ENCODE measurements around the gene NUTM2F. TPM values are rescaled to one million over a fixed set of nuclear protein-coding genes. Genes with fewer than 3 reads are reported as not detected.
A peak's percentile ranks its signal among the peaks of the same experiment; 100 is the strongest.
"Not testable (repeated sequence)": the region's sequence is repeated elsewhere in the genome, so short reads cannot be mapped to it uniquely, and the experiment has no call there.

Gene NUTM2F
- total and polyA plus RNA-seq, 5 experiments from 2014 or later: not detected

DNA sequence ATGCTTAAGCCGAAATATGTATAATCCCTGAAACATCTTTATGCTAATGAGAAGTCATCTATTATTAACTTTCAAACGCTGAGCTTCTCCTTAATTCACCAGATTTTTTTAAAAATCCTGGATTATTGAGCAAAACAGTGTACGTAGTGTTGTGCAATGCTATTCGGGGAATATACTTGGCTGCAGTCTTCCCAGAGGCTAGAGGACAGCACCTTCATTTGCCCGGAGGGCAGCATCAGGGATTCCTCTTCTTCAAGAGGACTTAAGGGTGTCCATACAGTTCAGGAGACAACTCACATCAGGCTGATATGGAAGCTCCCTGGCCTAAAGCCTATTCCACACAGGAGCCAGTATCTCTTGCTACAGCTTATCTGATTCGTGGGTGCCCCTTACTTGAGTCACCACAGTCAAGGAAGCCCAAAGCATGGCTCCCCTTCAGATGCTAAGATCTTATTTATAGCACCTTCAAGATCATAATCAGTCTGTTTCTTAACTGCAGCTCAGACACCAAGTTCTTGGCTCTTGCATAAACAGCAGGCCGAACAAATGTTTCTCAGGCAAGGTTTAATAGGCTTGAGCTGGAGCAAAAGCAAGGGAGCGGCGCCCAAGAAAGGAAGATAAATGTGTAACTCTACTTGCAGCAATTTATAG is 29.4 kb downstream of the NUTM2F start:
- no peaks in the 10 kb centered on the region for H3K9me3 Mint-ChIP-seq
- peaks cover 0 to 52% (median 25%) of the 10 kb centered on the region in 3 donors for H3K36me3 Mint-ChIP-seq
- H3K27ac Mint-ChIP-seq: no peak overlapping the region
- no peak for DNase-seq
- POLR2A ChIA-PET: no interaction called here
- no peaks in the 10 kb centered on the region for H3K4me1 Mint-ChIP-seq
- no peak overlapping the region for H3K4me3 Mint-ChIP-seq
- H3K27me3 Mint-ChIP-seq: no peaks in the 10 kb centered on the region
- no peak for ATAC-seq

DNA sequence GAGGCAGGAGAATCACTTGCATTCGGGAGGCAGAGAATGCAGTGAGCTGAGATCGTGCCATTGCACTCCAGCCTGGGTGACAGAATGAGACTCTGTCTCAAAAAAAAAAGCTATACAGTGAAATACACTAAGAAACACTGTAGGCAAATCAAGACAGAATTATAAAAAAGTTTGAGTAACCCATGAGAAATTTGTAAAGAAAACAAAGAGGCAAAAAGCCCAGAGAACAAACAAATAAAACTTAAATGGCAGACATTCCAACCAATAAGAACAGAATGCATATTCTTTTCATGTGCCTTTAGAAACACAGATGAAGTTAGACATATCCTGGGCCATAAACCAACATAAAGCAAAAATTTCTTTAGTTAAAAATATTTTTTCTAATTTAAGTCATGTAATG is 38.8 kb downstream of the NUTM2F start:
- Mint-ChIP-seq H3K4me1 (peaks cover 0 to 5% (median 2%) of the 10 kb centered on the region in 4 donors), H3K27ac (no peak overlapping the region), H3K9me3 (peaks cover 0 to 4% (median 0%) of the 10 kb centered on the region in 9 donors), H3K36me3 (peaks cover 19 to 85% (median 61%) of the 10 kb centered on the region in 3 donors), H3K27me3 (peaks cover 0 to 2% (median 0%) of the 10 kb centered on the region in 5 donors), H3K4me3 (no peak overlapping the region)
- POLR2A ChIA-PET: no interaction called here
- DNase-seq: no peak
- no peak for ATAC-seq

DNA sequence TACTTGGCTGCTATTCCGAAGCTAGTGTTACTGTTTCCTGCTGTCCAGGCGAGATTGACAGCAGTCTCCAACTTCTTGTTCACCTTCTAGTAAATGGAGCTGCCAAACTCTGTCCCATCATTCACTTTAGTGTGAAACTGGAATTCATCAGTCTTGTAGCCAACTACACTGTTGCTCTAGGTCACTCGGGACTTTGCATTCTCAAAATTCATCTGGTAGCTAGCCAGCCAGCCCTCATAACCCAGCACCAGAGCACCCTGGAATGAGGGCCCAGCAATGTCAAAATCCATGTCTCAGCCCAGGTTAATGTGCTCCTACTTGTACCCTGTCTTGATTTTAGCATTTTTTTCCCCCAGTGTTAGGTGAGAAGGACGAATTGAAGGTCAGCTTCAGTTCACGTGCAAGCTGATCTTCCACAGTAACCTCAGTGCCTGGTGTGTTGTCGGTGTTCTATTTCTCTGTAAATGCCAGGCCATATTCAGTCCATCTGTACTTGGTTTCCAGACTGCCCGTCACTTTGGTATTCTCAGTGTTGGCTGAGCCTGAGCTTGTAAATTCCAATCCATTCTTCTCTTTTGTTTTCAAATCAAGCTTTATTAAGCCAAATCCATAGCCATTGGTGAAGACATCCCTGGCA is 40.4 kb downstream of the NUTM2F start:
- Mint-ChIP-seq H3K36me3 (peaks cover 14 to 78% (median 53%) of the 10 kb centered on the region in 3 donors), H3K9me3 (peaks cover 0 to 4% (median 0%) of the 10 kb centered on the region in 9 donors), H3K27ac (peak overlapping the region in 1 of 10 donors; percentile 20), H3K4me1 (peaks cover 0 to 5% (median under 1%) of the 10 kb centered on the region in 4 donors), H3K27me3 (peaks cover 0 to 2% (median 0%) of the 10 kb centered on the region in 5 donors), H3K4me3 (no peak overlapping the region)
- POLR2A ChIA-PET: no interaction called here
- no peak for DNase-seq
- ATAC-seq: no peak

DNA sequence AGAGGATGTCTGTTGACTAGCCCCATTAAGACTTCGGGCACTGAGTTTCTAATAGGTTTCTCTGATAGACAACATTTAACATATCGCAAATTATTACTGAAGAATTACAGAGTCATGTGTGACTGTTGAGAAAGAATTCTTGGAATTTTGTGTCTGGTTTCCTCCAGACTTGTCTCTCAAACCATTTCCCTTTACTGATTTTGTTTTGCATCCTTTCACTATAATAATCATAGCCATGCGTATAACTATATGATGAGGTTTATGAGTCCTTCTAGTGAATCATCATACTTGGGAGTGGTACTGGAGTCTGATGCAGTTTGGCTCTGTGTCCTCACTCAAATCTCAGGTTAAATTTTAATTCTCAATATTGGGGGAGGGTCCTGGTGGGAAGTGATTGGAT is 42.3 kb downstream of the NUTM2F start:
- no peaks in the 10 kb centered on the region for H3K27me3 Mint-ChIP-seq
- no peak for ATAC-seq
- peaks cover 0 to 7% (median 4%) of the 10 kb centered on the region in 4 donors for H3K4me1 Mint-ChIP-seq
- H3K9me3 Mint-ChIP-seq: peaks cover 0 to under 1% (median 0%) of the 10 kb centered on the region in 9 donors
- H3K27ac Mint-ChIP-seq: no peak overlapping the region
- H3K4me3 Mint-ChIP-seq: no peak overlapping the region
- H3K36me3 Mint-ChIP-seq: peaks cover 27 to 78% (median 64%) of the 10 kb centered on the region in 3 donors
- no peak for DNase-seq
- POLR2A ChIA-PET: no interaction called here

DNA sequence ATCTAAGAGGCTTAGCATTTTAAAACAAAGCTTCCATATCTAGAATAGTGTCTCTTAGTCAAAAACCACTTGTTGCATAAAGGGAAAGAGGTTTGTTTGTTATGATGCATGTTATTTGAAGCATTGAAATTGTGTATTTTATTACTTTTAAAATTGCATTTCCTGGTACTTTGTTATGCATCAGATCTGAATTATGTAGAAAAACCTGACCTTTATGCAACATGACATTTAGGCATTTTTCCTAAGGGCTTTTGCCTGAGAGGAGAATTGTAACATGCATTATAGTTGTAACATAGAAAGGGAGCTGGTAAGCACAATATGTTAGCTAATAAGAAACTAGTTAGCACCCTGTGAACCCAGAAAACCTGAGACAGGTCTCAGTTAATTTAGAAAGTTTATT is 47.3 kb downstream of the NUTM2F start:
- Mint-ChIP-seq H3K9me3 (peaks cover 0 to 18% (median 4%) of the 10 kb centered on the region in 9 donors), H3K27me3 (no peaks in the 10 kb centered on the region), H3K27ac (no peak overlapping the region), H3K4me3 (no peak overlapping the region), H3K4me1 (peaks cover 0 to 7% (median 3%) of the 10 kb centered on the region in 4 donors), H3K36me3 (peaks cover 30 to 83% (median 64%) of the 10 kb centered on the region in 3 donors)
- ATAC-seq (no peak), DNase-seq (no peak)
- POLR2A ChIA-PET: no interaction called here

DNA sequence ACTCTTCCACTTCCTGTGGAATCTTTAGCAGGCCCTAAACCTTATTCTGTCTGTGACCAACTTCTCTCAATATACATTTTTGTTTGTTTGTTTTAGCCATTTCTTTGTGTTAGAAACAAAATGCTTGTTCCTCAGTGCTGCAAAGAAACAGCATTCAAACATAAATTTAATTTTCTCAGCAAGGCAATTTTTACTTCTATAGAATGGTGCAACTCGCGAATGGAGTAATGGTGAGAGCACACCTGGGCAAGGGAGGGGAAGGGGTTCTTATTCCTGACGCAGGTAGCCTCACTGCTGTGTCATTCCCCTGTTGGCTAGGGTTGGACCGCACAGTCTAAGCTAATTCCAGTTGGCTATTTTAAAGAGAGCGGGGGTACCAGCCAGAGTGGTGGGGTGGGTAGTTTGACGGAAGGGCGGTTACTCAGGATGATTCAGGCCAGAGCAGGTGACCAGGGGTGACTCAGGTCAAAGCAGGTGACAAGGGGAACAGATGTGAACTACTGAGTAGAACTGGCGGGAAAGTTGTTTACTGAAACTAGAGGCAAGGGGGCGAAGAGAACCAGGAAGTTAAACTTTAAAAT is 47.9 kb downstream of the NUTM2F start:
- H3K4me1 Mint-ChIP-seq: peaks cover under 1 to 9% (median 4%) of the 10 kb centered on the region in 4 donors
- no peak for ATAC-seq
- H3K9me3 Mint-ChIP-seq: peaks cover 0 to 18% (median 4%) of the 10 kb centered on the region in 9 donors
- no peak for DNase-seq
- H3K4me3 Mint-ChIP-seq: no peak overlapping the region
- H3K36me3 Mint-ChIP-seq: peaks cover 30 to 78% (median 64%) of the 10 kb centered on the region in 3 donors
- H3K27me3 Mint-ChIP-seq: no peaks in the 10 kb centered on the region
- H3K27ac Mint-ChIP-seq: peak overlapping the region in 1 of 10 donors; percentile 43
- POLR2A ChIA-PET: no interaction called here

DNA sequence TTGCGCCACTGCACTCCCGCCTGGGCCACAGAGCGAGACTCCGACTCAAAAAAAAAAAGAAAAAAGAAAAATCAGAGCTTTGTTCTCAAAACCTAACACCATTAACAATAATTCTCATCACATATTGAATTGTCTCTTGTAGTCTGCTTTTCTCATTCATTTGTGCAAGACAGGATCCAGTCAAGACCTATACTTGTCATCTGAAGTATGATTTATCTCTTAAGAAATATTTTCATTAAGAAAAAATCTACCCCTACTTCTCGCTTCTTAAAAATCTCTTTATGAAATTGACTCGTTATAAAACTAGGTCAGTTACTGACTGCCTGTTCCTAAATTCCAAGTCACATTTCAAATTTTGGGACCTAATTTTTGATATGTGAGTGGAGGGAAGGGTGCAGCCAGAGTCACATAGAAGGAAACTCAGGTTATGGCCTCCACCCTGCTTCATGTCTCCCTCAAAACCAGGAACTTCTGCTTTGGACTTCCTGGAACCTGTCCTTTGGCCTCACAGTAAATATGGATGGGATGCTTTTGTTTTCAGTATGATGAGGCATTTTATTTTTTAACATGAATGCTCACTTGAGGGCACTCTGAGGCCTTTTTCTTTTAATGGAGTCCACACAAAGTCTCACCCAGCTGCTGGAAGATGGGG is 50.4 kb downstream of the NUTM2F start:
- H3K4me1 Mint-ChIP-seq: peaks cover 12 to 24% (median 14%) of the 10 kb centered on the region in 4 donors

DNA sequence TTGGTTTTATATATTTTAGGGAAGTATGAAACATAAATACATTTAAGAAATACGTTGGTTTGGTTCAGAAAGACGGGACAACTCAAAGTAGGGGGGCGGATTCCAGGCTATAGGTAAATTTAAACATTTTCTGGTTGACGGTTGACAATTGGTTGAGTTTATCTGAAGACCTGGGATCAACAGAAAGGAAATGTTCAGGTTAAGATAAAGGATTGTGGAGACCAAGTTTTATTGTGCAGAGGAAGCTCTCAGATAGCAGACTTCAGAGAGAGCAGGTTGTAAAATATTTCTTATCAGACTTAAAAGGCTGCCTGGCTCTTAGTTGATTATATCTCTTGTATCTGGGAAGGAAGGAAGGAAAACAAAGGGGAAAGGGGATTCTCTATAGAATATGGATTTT is 51.4 kb downstream of the NUTM2F start:
- Mint-ChIP-seq H3K9me3 (peaks cover 0 to 18% (median 4%) of the 10 kb centered on the region in 9 donors), H3K4me1 (peaks cover 14 to 34% (median 23%) of the 10 kb centered on the region in 4 donors), H3K36me3 (peaks cover 20 to 65% (median 64%) of the 10 kb centered on the region in 3 donors)
- POLR2A ChIA-PET: interaction anchor here (0.6 kb wide), 1 partner anchor 88 kb away, joined by 3 read pairs; no protein-coding TSS in a partner anchor
- not testable (repeated sequence) for H3K4me3 Mint-ChIP-seq, H3K27me3 Mint-ChIP-seq, DNase-seq, H3K27ac Mint-ChIP-seq, ATAC-seq

More for the DNA sequence above, 50.4 kb downstream of the NUTM2F start:
- H3K4me3 Mint-ChIP-seq: no peak overlapping the region
- H3K9me3 Mint-ChIP-seq: peaks cover 0 to 18% (median 4%) of the 10 kb centered on the region in 9 donors
- DNase-seq (no peak), ATAC-seq (no peak)
- POLR2A ChIA-PET: interaction anchor here (0.6 kb wide), 1 partner anchor 89 kb away, joined by 3 read pairs; no protein-coding TSS in a partner anchor
- H3K27ac Mint-ChIP-seq: no peak overlapping the region
- H3K27me3 Mint-ChIP-seq: peaks cover 0 to 1% (median 0%) of the 10 kb centered on the region in 5 donors
- peaks cover 24 to 75% (median 69%) of the 10 kb centered on the region in 3 donors for H3K36me3 Mint-ChIP-seq

DNA sequence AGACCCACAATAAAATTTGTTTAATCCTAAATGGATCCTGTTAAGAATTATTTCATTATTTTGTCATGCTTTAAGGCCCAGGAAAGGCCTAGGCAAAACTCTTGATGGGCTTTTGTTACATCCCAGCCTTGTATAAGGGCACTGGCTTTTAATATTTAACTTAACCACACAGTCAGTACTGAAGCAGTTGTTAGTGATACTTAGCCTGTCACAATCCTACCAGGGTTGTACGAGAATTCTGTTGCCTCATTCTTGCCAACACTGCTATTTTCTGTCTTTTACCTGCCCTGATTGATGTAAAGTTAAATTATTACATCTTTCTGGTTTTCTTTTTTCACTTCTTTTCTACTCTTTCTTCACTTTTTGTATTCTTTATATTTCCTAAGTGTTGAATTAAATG is 58.4 kb downstream of the NUTM2F start:
- peaks cover 0 to 14% (median 5%) of the 10 kb centered on the region in 9 donors for H3K9me3 Mint-ChIP-seq
- DNase-seq (no peak), ATAC-seq (no peak)
- POLR2A ChIA-PET: no interaction called here
- no peak overlapping the region for H3K27ac Mint-ChIP-seq
- peaks cover 10 to 37% (median 29%) of the 10 kb centered on the region in 3 donors for H3K36me3 Mint-ChIP-seq
- peaks cover 0 to 1% (median 0%) of the 10 kb centered on the region in 5 donors for H3K27me3 Mint-ChIP-seq
- H3K4me3 Mint-ChIP-seq: no peak overlapping the region
- H3K4me1 Mint-ChIP-seq: peaks cover 11 to 35% (median 30%) of the 10 kb centered on the region in 4 donors

DNA sequence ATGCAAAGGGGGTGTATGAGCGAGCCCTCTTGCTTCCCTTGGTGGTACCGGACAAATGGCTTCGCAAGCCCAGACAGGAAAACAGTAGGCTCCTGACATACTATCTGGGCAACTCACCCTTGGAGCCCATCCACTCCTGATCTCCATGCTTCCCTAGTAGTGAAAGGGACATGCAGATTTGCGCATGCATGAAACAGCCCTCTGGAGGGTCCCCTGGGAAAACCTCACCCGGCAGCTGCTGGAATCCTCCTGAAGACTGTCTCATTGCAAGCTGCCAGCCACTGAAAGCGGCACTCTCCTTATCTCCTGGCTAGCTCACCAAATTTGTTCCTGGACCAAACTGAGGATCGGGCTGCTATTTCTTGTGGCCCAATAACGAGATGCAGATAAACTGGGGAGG is 59.2 kb downstream of the NUTM2F start:
- Mint-ChIP-seq H3K36me3 (peaks cover 10 to 41% (median 30%) of the 10 kb centered on the region in 3 donors), H3K27me3 (peaks cover 0 to 1% (median 0%) of the 10 kb centered on the region in 5 donors), H3K9me3 (peaks cover 0 to 14% (median 5%) of the 10 kb centered on the region in 9 donors), H3K4me1 (peaks cover 8 to 31% (median 27%) of the 10 kb centered on the region in 4 donors), H3K27ac (peak overlapping the region in 5 of 10 donors; percentile 7 to 66 (median 52)), H3K4me3 (no peak overlapping the region)
- no peak for DNase-seq
- ATAC-seq: no peak
- POLR2A ChIA-PET: no interaction called here

Data from naive thymus-derived CD8-positive, alpha-beta T cell (primary cell).